Activated gamma-delta T cell (primary cell): ENCODE measurements around the gene TEX10.
"Not testable (repeated sequence)": the region's sequence is repeated elsewhere in the genome, so short reads cannot be mapped to it uniquely, and the experiment has no call there.

Experiments used
- DNase-seq: peaks from one replicate; lab custom pipeline; 2025; lab: John Stamatoyannopoulos, UW
- total RNA-seq, 2 donors: gene quantifications; one replicate each; lab custom pipeline; 2026; lab: John Stamatoyannopoulos, UW

The TEX10 gene
- total RNA-seq = 50.1 to 62.0 reads per million in 2 donors

GRCh38 chr9:100352727-100353505 lies at the start of gene TEX10:
TSS of gene TEX10 (minus strand) at chr9:100352942. CDS start at chr9:100349363, 3,579 bp downstream.
- peak; percentile 77 for DNase-seq

GRCh38 chr9:100401042-100401441 lies 48.3 kb upstream of the TEX10 start:
- DNase-seq = no peak

- DNase-seq = no peak
Observed at GRCh38 chr9:100397529-100398266, 45.0 kb upstream of the TEX10 start.

- DNase-seq = no peak
Observed at GRCh38 chr9:100396769-100397168, 44.0 kb upstream of the TEX10 start.

- no peak for DNase-seq
Observed at GRCh38 chr9:100394816-100395215, 42.1 kb upstream of the TEX10 start.

- DNase-seq = no peak
Observed at GRCh38 chr9:100394032-100394695, 41.4 kb upstream of the TEX10 start.

GRCh38 chr9:100392989-100393388 lies 40.2 kb upstream of the TEX10 start:
- DNase-seq = not testable (repeated sequence)

- no peak for DNase-seq
Observed at GRCh38 chr9:100379862-100380261, 27.1 kb upstream of the TEX10 start.

- no peak for DNase-seq
Observed at GRCh38 chr9:100377015-100377414, 24.3 kb upstream of the TEX10 start.

- no peak for DNase-seq
Observed at GRCh38 chr9:100375658-100376057, 22.9 kb upstream of the TEX10 start.

GRCh38 chr9:100372648-100373047 lies 19.9 kb upstream of the TEX10 start:
- DNase-seq = no peak

- no peak for DNase-seq
Observed at GRCh38 chr9:100370064-100370723, 17.5 kb upstream of the TEX10 start.

GRCh38 chr9:100368672-100369071 lies 15.9 kb upstream of the TEX10 start:
- no peak for DNase-seq

- no peak for DNase-seq
Observed at GRCh38 chr9:100366121-100366520, 13.4 kb upstream of the TEX10 start.

- DNase-seq = no peak
Observed at GRCh38 chr9:100364013-100364412, 11.3 kb upstream of the TEX10 start.

- no peak for DNase-seq
Observed at GRCh38 chr9:100359057-100359456, 6.3 kb upstream of the TEX10 start.

GRCh38 chr9:100357501-100357900 lies 4.8 kb upstream of the TEX10 start:
- DNase-seq = no peak

GRCh38 chr9:100355561-100355960 lies 2.8 kb upstream of the TEX10 start:
- no peak for DNase-seq

- DNase-seq = no peak
Observed at GRCh38 chr9:100354121-100354800, 1.5 kb upstream of the TEX10 start.

- no peak for DNase-seq
Observed at GRCh38 chr9:100352201-100352726, 478 bp downstream of the TEX10 start.

GRCh38 chr9:100351508-100351907 lies 1.2 kb downstream of the TEX10 start:
- DNase-seq = no peak
